MM.1S (cell line): Measurements from ENCODE around the gene BRD1.

Experiments
- CTCF ChIP-seq: fragments of 300-600 bp; sonication (generic); IDR thresholded peaks from 2 replicates; pipeline ENCODE4 v1.5.1; 2016; ENCODE audit warnings: antibody characterized with exemption, low read length, mixed read lengths
- EZH2 ChIP-seq: fragments of 300-600 bp; sonication (generic); optimal IDR thresholded peaks from 2 replicates; pipeline ENCODE3; 2017; ENCODE audit warnings: low read depth, mild to moderate bottlenecking, antibody characterized with exemption, low read length, mixed read lengths
- EZH2phosphoT487 ChIP-seq: fragments of 300-600 bp; sonication (generic); IDR thresholded peaks from 2 replicates; pipeline ENCODE4 v1.6.1; 2018; ENCODE audit warnings: antibody characterized with exemption, low read length

DNA sequence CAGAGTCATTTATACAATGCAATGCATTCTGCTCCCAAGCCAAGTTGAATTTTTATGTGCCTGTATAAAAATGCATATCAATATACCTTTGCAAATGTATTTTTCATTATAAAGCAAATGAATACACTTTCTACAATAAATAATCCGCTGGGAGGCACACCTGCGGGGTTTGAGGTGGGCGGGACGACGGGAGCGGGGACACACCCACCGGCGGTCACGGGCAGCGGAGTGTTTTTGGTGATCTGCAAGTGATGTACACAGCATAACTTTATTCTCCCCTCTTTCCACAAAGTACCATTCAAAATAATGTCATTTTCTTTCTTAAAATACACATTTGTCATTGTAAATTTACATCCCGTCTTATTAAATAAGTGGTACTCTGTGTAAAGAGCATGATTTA is 54.1 kb downstream of the BRD1 start:
- TF ChIP-seq CTCF (no peak), EZH2phosphoT487 (no peak), EZH2 (no peak)
